Fibroblast of lung (primary cell): ENCODE results near the gene PHF20. TPM values are rescaled to one million over a fixed set of nuclear protein-coding genes. Genes with fewer than 3 reads are reported as not detected.

Source experiments
- DNase-seq, 2 donors: peaks; one replicate each; pipeline versions ENCODE4 v3.0.0 to v3.0.0-alpha.2; 2010; ENCODE audit warnings: low read depth in 2 of 2
- H2AFZ ChIP-seq: 2 replicates; pipeline ENCODE4 v1.5.1; 2012; ENCODE audit warnings: low read length, control low read depth, inconsistent platforms
- H3K27ac ChIP-seq: 2 replicates; pipeline ENCODE4 v1.5.1; 2011; ENCODE audit warnings: low read length, control low read depth; ENCODE audit not compliant: insufficient read depth
- H3K27me3 ChIP-seq: 2 replicates; pipeline ENCODE4 v1.5.1; 2011; ENCODE audit warnings: mild to moderate bottlenecking, low read length; ENCODE audit not compliant: control insufficient read depth, insufficient read depth
- H3K36me3 ChIP-seq: 2 replicates; pipeline ENCODE4 v1.5.1; 2011; ENCODE audit warnings: low read length; ENCODE audit not compliant: control insufficient read depth, insufficient read depth
- H3K4me1 ChIP-seq: 2 replicates; pipeline ENCODE4 v1.5.1; 2011; ENCODE audit warnings: low read length; ENCODE audit not compliant: control insufficient read depth, insufficient read depth; ENCODE audit errors: extremely low read depth
- H3K4me2 ChIP-seq: 2 replicates; pipeline ENCODE4 v1.5.1; 2011; ENCODE audit warnings: low read length, control low read depth; ENCODE audit not compliant: insufficient read depth; ENCODE audit errors: extremely low read depth
- H3K4me3 ChIP-seq, 4 experiments: fragments of 200-600 bp in 1 of 4; sonication (generic) in 1 of 4; replicated peaks in 1 of 4; 2 replicates each; pipeline ENCODE4 v1.5.1; 2011 to 2016; ENCODE audit warnings: low read length in 4 of 4, low read depth in 3 of 4, mild to moderate bottlenecking in 3 of 4, control low read depth in 2 of 4, inconsistent platforms in 1 of 4, mixed read lengths in 1 of 4; ENCODE audit not compliant: insufficient read depth in 1 of 4; ENCODE audit errors: control extremely low read depth in 1 of 4
- H3K79me2 ChIP-seq: 2 replicates; pipeline ENCODE4 v1.5.1; 2012; ENCODE audit warnings: mild to moderate bottlenecking, low read length, inconsistent platforms; ENCODE audit not compliant: control insufficient read depth, insufficient read depth
- H3K9ac ChIP-seq: 2 replicates; pipeline ENCODE4 v1.5.1; 2011; ENCODE audit warnings: mild to moderate bottlenecking, low read length, control low read depth; ENCODE audit not compliant: insufficient read depth
- H3K9me3 ChIP-seq: 2 replicates; pipeline ENCODE4 v1.5.1; 2012; ENCODE audit warnings: low read depth, low read length; ENCODE audit not compliant: control insufficient read depth, insufficient read depth
- H4K20me1 ChIP-seq: 2 replicates; pipeline ENCODE4 v1.5.1; 2011; ENCODE audit warnings: low read length; ENCODE audit not compliant: control insufficient read depth, insufficient read depth; ENCODE audit errors: extremely low read depth
- EZH2 ChIP-seq: IDR thresholded peaks from 2 replicates; pipeline ENCODE4 v1.5.1; 2012; ENCODE audit warnings: low read length, control low read depth, mild to moderate bottlenecking; ENCODE audit errors: missing control alignments
- polyA plus RNA-seq, 2 donors: library from polyadenylated mRNA; depleted of rRNA in 1 of 2; stranded (reverse) in 1 of 2; unstranded in 1 of 2; fragments of >200 nt; gene quantifications; 2 replicates each; pipeline ENCODE4 v1.2.1, GENCODE V29; 2011 to 2012; ENCODE audit warnings: missing spikeins in 1 of 2
- total RNA-seq: library from RNA; depleted of rRNA; stranded (reverse); fragments of >200 nt; gene quantifications from 2 replicates; pipeline ENCODE4 v1.2.1, GENCODE V29; 2014
- TF ChIP-seq, protein P1 (sequence below), 2 donors: IDR thresholded peaks in 1 of 2; conservative IDR thresholded peaks in 1 of 2; 1 replicate in 1 of 2; 2 replicates in 1 of 2; pipeline ENCODE4 v1.5.1; 2011 to 2012; ENCODE audit warnings: low read length in 2 of 2, control low read depth in 1 of 2, inconsistent platforms in 1 of 2, low read depth in 1 of 2, mild to moderate bottlenecking in 1 of 2

The PHF20 gene
- total and polyA plus RNA-seq, 2 donors (not counting 1 experiment from before 2014, with no cell fraction given) = 31.4 to 40.1 TPM

DNA sequence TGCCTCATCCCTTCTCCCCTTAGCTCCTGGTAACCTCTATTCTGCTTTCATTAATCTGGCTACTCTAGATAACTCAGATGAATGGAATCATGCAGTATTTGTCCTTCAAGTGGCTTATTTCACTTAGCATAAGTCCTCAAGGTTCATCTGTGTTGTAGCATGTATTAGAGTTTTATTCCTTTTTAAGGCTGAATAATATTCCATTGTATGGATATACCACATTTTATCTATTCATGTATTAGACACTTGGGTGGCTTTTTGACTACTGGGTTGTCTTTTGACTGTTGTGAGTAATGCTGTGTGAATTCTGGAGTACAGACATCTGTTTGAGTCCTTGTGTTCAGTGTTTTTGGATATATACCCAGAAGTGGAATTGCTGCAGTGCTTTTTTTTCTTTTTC lies 58.4 kb downstream of the PHF20 start:
- Histone ChIP-seq H3K4me2 (no peak overlapping the region), H2AFZ (no peak overlapping the region), H3K4me3 (no peak overlapping the region), H3K36me3 (no peaks in the 10 kb centered on the region), H3K27me3 (no peaks in the 10 kb centered on the region), H3K27ac (no peak overlapping the region), H4K20me1 (no peaks in the 10 kb centered on the region), H3K9ac (no peak overlapping the region), H3K79me2 (peaks cover 8% of the 10 kb centered on the region), H3K9me3 (no peaks in the 10 kb centered on the region), H3K4me1 (no peaks in the 10 kb centered on the region)
- no peak for DNase-seq
- TF ChIP-seq, protein P1, sequence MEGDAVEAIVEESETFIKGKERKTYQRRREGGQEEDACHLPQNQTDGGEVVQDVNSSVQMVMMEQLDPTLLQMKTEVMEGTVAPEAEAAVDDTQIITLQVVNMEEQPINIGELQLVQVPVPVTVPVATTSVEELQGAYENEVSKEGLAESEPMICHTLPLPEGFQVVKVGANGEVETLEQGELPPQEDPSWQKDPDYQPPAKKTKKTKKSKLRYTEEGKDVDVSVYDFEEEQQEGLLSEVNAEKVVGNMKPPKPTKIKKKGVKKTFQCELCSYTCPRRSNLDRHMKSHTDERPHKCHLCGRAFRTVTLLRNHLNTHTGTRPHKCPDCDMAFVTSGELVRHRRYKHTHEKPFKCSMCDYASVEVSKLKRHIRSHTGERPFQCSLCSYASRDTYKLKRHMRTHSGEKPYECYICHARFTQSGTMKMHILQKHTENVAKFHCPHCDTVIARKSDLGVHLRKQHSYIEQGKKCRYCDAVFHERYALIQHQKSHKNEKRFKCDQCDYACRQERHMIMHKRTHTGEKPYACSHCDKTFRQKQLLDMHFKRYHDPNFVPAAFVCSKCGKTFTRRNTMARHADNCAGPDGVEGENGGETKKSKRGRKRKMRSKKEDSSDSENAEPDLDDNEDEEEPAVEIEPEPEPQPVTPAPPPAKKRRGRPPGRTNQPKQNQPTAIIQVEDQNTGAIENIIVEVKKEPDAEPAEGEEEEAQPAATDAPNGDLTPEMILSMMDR (conservative IDR thresholded peaks at IDR 0.05 in 1 of 2, IDR thresholded peaks at IDR 0.05 in 1 of 2; ENCODE audit: low read depth in 1 of 2, low read length in 2 of 2) = no peak
- TF ChIP-seq EZH2 = no peak

DNA sequence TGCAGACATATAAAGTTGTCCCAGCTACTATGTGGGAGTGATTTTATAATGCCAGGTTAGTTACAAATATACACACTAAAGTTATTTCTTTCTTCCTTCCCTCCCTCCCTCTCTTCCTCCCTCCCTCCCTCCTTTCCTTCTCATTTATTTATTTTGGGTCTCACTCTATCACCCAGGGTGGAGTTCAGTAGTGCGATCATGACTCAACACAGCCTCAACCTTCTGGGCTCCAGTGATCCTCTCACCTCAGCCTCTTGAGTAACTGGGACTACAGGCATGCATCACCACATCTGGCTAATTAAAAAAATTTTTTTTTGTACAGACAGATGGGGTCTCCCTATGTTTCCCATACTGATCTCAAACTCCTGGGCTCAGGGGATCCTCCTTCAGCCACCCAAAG lies 59.2 kb downstream of the PHF20 start:
- no peak overlapping the region for H3K4me3 ChIP-seq
- no peak overlapping the region for H3K27ac ChIP-seq
- H3K9ac ChIP-seq = no peak overlapping the region
- H3K4me2 ChIP-seq = no peak overlapping the region
- no peaks in the 10 kb centered on the region for H3K36me3 ChIP-seq
- no peak overlapping the region for H2AFZ ChIP-seq
- H4K20me1 ChIP-seq = no peaks in the 10 kb centered on the region
- no peaks in the 10 kb centered on the region for H3K27me3 ChIP-seq
- no peaks in the 10 kb centered on the region for H3K4me1 ChIP-seq
- TF ChIP-seq EZH2 = no peak
- TF ChIP-seq, protein P1 (conservative IDR thresholded peaks at IDR 0.05 in 1 of 2, IDR thresholded peaks at IDR 0.05 in 1 of 2; ENCODE audit: low read depth in 1 of 2, low read length in 2 of 2) = no peak
- no peaks in the 10 kb centered on the region for H3K9me3 ChIP-seq
- DNase-seq = peak; percentile 40 to 66
- peaks cover 8% of the 10 kb centered on the region for H3K79me2 ChIP-seq

DNA sequence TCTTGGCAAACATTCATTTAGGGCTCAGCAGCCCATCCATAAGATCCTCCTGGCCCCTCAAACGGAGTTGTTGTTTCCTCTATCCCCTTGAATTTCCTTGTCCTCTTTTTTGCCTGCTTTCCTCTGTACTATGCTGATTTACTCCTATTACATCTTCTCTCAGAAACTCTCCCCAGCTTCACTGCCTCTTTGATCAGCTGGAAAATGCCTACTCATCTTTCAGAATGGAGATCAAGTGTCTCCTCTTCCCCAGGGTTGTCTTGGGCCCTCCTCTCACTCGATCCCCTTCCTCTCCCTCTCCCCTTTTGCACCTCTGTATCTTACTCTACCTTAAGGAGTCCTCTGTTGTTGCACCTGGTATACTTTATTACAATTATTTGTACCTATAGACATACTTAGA lies 60.2 kb downstream of the PHF20 start:
- no peak for DNase-seq

More for the DNA sequence above, 60.2 kb downstream of the PHF20 start:
- TF ChIP-seq, protein P1 (conservative IDR thresholded peaks at IDR 0.05 in 1 of 2, IDR thresholded peaks at IDR 0.05 in 1 of 2; ENCODE audit: low read depth in 1 of 2, low read length in 2 of 2) = no peak
- no peak for TF ChIP-seq EZH2
- no peak overlapping the region for H3K9ac ChIP-seq
- H3K9me3 ChIP-seq = no peaks in the 10 kb centered on the region
- no peak overlapping the region for H3K4me3 ChIP-seq
- no peaks in the 10 kb centered on the region for H3K27me3 ChIP-seq
- H3K36me3 ChIP-seq = no peaks in the 10 kb centered on the region
- peak overlapping the region; percentile 13 for H3K27ac ChIP-seq
- peaks cover 8% of the 10 kb centered on the region for H3K79me2 ChIP-seq
- H4K20me1 ChIP-seq = no peaks in the 10 kb centered on the region
- H2AFZ ChIP-seq = no peak overlapping the region
- H3K4me2 ChIP-seq = no peak overlapping the region
- peaks cover 1% of the 10 kb centered on the region for H3K4me1 ChIP-seq
